Stimulated activated effector memory CD8-positive, alpha-beta T cell treated with anti-CD3 and anti-CD28 coated beads, Interleukin-12 subunit alpha, Interleukin-12 subunit beta, amount 100 ng/mL, for 72 hours (primary cell): ENCODE results near the gene PNN.
A peak's percentile ranks its signal among the peaks of the same experiment; 100 is the strongest.
"Not testable (repeated sequence)": the region's sequence is repeated elsewhere in the genome, so short reads cannot be mapped to it uniquely, and the experiment has no call there.

Source experiments
- ATAC-seq: fragments of 150-1000 bp; cut with Tn5 transposase; 2 replicates; pipeline ENCODE4 v1.10.0; 2021
- DNase-seq, 2 donors: peaks; one replicate each; pipeline ENCODE4 v3.0.0; 2021 to 2022; ENCODE audit warnings: low spot score in 2 of 2
- H3K27ac Mint-ChIP-seq: one replicate; pipeline ENCODE4 v1.8.0; 2022; ENCODE audit warnings: mild to moderate bottlenecking, mixed read lengths
- H3K36me3 Mint-ChIP-seq: one replicate; pipeline ENCODE4 v1.8.0; 2022; ENCODE audit warnings: mild to moderate bottlenecking, mixed read lengths
- H3K4me1 Mint-ChIP-seq: one replicate; pipeline ENCODE4 v1.8.0; 2022; ENCODE audit warnings: mixed read lengths
- H3K4me3 Mint-ChIP-seq: one replicate; pipeline ENCODE4 v1.8.0; 2022; ENCODE audit warnings: mild to moderate bottlenecking, mixed read lengths
- H3K9me3 Mint-ChIP-seq: one replicate; pipeline ENCODE4 v1.8.0; 2022; ENCODE audit warnings: mixed read lengths

PNN gene

DNA sequence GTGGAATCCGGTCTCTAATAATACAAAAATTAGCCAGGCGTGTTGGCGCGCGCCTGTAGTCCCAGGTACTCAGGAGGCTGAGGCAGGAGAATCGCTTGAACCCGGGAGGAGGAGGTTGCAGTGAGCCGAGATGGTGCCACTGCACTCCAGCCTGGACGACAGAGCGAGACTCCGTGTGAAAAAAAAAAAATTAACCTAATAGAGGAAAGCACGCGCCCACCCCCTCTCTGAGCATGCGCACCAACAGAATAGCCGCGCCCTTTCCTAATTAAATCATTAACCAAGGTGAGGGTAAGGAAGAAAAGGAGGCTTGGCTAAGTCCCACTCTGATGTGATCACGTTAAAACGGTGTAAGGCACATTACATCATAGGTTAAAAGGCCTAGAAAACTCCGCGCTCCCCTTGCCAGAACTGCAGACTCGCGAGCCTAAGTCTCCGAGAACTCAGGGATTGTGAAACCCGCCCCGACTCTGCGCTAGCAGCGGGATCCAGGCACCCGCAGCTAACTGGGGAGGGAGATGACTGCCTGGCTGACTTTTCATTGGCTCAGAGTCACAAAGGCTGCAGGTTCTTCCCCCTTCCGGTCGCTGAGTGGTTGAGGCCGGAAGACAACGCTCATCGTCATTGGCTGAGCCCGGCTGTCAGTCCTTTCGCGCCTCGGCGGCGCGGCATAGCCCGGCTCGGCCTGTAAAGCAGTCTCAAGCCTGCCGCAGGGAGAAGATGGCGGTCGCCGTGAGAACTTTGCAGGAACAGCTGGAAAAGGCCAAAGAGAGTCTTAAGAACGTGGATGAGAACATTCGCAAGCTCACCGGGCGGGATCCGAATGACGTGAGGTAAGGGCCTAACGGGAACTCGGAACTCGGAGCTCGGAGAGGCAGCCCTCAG is at the start of gene PNN:
Gene PNN, plus strand, starts transcription at position 695 of the 885 bp plus-strand sequence. Its CDS starts 26 bp downstream, at position 721.
- Mint-ChIP-seq H3K4me3 (peak within 1 kb of the TSS; percentile 95), H3K4me1 (peaks cover 30% of the 10 kb centered on the region), H3K27ac (peak within 1 kb of the TSS; percentile 100), H3K9me3 (no peaks in the 10 kb centered on the region), H3K36me3 (peaks cover 6% of the 10 kb centered on the region)
- peak; percentile 79 to 96 for DNase-seq
- ATAC-seq = peak; percentile 96

- ATAC-seq, H3K4me1 Mint-ChIP-seq, H3K9me3 Mint-ChIP-seq, H3K4me3 Mint-ChIP-seq, H3K27ac Mint-ChIP-seq, DNase-seq: not testable (repeated sequence)
- H3K36me3 Mint-ChIP-seq = peaks cover 91% of the 10 kb centered on the region
Observed at GRCh38 chr14:39137835-39138234, 37.2 kb upstream of the PNN start.

DNA sequence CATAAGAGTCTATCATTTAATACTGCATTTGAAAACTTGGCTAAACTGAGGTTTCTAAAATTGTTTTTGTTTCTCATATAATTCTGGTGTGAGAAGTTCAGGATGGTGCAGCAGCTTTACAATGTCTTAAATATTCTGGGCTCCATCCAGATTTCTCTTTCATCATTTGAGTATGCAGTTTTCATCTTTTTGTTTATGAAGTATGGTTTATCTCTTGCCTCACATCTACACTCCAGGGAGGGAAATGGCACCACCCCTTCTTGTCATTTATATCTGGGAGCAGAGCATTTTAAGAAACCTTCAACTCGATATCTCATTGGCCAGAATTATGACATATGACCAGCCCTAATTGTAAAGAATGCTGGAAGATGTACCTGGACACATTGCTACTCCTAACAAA is 36.6 kb upstream of the PNN start:
- Mint-ChIP-seq H3K9me3 (no peaks in the 10 kb centered on the region), H3K27ac (no peak overlapping the region), H3K36me3 (peaks cover 88% of the 10 kb centered on the region), H3K4me1 (no peaks in the 10 kb centered on the region), H3K4me3 (no peak overlapping the region)
- no peak for ATAC-seq
- DNase-seq = no peak

- DNase-seq (no peak), ATAC-seq (no peak)
- H3K9me3 Mint-ChIP-seq = no peaks in the 10 kb centered on the region
- no peaks in the 10 kb centered on the region for H3K4me1 Mint-ChIP-seq
- no peak overlapping the region for H3K4me3 Mint-ChIP-seq
- peak overlapping the region; percentile 45 for H3K27ac Mint-ChIP-seq
- H3K36me3 Mint-ChIP-seq = peaks cover 71% of the 10 kb centered on the region
Observed at GRCh38 chr14:39140170-39140569, 34.9 kb upstream of the PNN start.

DNA sequence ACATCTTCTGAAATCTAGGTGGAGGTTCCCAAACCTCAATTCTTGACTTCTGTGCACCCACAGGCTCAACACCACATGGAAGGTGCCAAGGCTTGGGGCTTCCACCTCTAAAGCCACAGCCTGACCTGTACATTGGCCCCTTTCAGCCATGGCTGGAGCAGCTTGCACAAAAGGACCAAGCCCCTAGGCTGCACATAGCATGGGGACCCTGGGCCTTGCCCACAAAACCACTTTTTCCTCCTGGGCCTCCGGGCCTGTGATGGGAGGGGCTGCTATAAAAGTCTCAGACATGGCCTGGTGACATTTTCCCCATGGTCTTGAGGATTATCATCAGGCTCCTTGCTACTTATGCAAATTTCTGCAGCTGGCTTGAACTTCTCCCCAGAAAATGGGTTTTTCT is 33.4 kb upstream of the PNN start:
- not testable (repeated sequence) for ATAC-seq, H3K9me3 Mint-ChIP-seq, H3K4me3 Mint-ChIP-seq, DNase-seq, H3K4me1 Mint-ChIP-seq, H3K27ac Mint-ChIP-seq
- H3K36me3 Mint-ChIP-seq = peaks cover 57% of the 10 kb centered on the region

- H3K36me3 Mint-ChIP-seq = peaks cover 53% of the 10 kb centered on the region
- H3K4me3 Mint-ChIP-seq, H3K27ac Mint-ChIP-seq, H3K9me3 Mint-ChIP-seq, DNase-seq, H3K4me1 Mint-ChIP-seq, ATAC-seq: not testable (repeated sequence)
Observed at GRCh38 chr14:39143226-39143625, 31.8 kb upstream of the PNN start.

DNA sequence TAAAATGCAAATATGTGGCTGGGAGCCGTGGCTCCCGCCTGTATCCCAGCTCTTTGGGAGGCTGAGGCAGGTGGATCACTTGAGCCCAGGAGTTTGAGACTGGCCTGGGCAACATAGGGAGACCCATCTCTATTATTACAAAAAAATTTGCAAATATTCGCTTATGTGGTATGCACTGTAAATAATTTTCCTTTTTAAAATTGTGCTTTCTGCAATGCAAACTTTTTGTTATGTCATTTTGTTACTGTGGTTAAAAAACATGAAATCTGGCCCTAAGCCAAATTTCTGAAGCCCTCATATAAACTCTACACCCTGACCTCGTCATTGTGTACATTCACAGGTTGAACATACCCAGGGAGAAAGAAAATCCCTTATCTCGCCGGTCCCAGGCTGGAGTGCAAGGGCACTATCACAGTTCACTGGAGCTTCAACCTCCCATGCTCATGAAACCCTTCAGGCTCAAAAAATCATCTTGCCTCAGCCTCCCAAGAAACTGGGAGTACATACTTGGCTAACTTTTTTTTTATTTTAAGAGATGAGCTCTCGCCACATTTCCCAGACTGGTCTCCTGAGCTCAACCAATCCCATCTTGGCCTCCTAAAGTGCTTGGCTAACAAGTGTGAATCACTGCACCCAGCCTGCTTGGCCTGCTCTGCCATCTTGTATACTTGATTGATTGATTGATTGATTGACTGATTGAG is 29.6 kb upstream of the PNN start:
- H3K4me1 Mint-ChIP-seq = no peaks in the 10 kb centered on the region
- H3K4me3 Mint-ChIP-seq = no peak overlapping the region
- DNase-seq = peak in 1 of 2 donors; percentile 38
- ATAC-seq = no peak
- peaks cover 53% of the 10 kb centered on the region for H3K36me3 Mint-ChIP-seq
- no peaks in the 10 kb centered on the region for H3K9me3 Mint-ChIP-seq
- H3K27ac Mint-ChIP-seq = no peak overlapping the region

DNA sequence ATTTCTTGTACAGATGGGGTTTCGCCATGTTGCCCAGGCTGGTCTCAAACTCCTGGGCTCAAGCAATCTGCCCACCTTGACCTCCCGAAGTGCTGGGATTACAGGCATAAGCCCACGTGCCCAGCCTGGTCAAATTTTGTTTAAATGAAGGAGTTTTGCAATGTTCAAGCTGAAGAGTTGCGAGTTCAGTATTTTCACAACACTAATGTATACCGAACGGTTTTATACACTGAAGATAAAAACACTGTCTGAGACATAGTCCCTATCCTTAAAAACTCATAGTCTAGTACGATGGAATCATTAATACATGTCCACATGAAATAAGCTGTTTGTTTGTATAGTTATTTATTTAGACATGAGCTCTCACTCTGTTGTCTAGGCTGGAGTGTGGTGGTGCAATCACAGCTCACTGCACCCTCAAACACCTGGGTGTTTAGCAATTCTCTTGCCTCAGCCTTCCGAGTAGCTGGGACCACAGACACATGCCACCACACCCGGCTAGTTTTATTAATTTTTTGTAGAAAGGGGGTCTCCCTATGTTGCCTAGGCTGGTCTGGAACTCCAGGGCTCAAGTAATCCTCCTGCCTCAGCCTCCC is 20.4 kb upstream of the PNN start:
- DNase-seq (peak in 1 of 2 donors; percentile 6), ATAC-seq (no peak)
- Mint-ChIP-seq H3K9me3 (no peaks in the 10 kb centered on the region), H3K36me3 (peaks cover 80% of the 10 kb centered on the region), H3K4me3 (no peak overlapping the region), H3K4me1 (no peaks in the 10 kb centered on the region), H3K27ac (peak overlapping the region; percentile 27)

GRCh38 chr14:39157491-39157890 is 17.6 kb upstream of the PNN start:
- ATAC-seq (no peak), DNase-seq (no peak)
- no peaks in the 10 kb centered on the region for H3K9me3 Mint-ChIP-seq
- H3K4me1 Mint-ChIP-seq = peaks cover 21% of the 10 kb centered on the region
- no peak overlapping the region for H3K27ac Mint-ChIP-seq
- H3K36me3 Mint-ChIP-seq = peaks cover 66% of the 10 kb centered on the region
- H3K4me3 Mint-ChIP-seq = no peak overlapping the region

- ATAC-seq = no peak
- peaks cover 66% of the 10 kb centered on the region for H3K36me3 Mint-ChIP-seq
Observed at GRCh38 chr14:39158222-39158858, 16.7 kb upstream of the PNN start.

DNA sequence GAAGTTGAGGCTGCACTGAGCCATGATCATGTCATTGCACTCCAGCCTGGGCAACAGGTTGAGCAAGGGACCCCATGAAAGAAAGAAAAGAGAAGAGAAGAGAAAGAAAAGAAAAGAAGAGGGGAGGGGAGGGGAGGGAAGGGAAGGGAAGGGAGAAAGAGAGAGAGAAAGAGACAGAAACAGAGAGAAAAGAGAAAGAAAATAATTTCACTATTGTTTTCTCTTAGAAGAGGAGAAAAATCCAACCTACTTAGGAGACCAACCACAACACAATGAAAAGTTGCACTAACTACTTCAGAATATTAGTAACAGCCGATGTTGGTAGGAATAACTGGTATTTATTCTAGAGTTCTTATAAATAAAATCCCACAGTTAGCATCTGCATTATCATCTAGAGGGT is 14.6 kb upstream of the PNN start:
- H3K9me3 Mint-ChIP-seq = no peaks in the 10 kb centered on the region
- no peak overlapping the region for H3K27ac Mint-ChIP-seq
- H3K36me3 Mint-ChIP-seq = peaks cover 59% of the 10 kb centered on the region
- no peak for DNase-seq
- no peak for ATAC-seq
- H3K4me3 Mint-ChIP-seq = no peak overlapping the region
- peaks cover 34% of the 10 kb centered on the region for H3K4me1 Mint-ChIP-seq

More at GRCh38 chr14:39158222-39158858, 16.7 kb upstream of the PNN start:
- Mint-ChIP-seq H3K4me1 (peaks cover 27% of the 10 kb centered on the region), H3K9me3 (no peaks in the 10 kb centered on the region), H3K27ac (no peak overlapping the region), H3K4me3 (no peak overlapping the region)
- DNase-seq = no peak

DNA sequence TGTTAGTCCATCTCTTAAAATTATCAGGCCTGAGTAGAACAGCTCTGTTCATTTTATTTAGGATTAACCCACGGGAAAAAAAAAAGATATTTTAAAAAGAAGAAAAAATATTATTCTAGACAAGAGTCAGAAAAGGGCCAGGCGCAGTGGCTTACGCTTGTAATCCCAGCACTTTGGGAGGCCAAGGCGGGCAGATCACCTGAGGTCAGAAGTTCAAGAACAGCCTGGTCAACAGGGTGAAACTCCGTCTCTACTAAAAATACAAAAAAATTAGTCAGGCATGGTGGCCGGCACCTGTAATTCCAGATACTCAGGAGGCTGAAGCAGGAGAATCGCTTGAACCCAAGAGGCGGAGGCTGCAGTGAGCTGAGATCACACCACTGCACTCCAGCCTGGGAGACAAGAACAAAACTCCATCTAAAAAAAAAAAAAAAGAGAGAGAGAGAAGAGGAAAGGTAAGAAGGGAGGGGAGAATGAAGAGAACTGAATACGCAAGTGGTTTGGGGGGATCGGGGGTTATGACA is 7.2 kb upstream of the PNN start:
- not testable (repeated sequence) for H3K27ac Mint-ChIP-seq

GRCh38 chr14:39168591-39168990 is 6.5 kb upstream of the PNN start:
- peak overlapping the region; percentile 99 for H3K27ac Mint-ChIP-seq
- no peaks in the 10 kb centered on the region for H3K9me3 Mint-ChIP-seq
- H3K36me3 Mint-ChIP-seq = peaks cover 41% of the 10 kb centered on the region
- ATAC-seq = no peak
- H3K4me3 Mint-ChIP-seq = peak overlapping the region; percentile 79
- peaks cover 28% of the 10 kb centered on the region for H3K4me1 Mint-ChIP-seq
- no peak for DNase-seq

More for the DNA sequence above, 7.2 kb upstream of the PNN start:
- peaks cover 32% of the 10 kb centered on the region for H3K4me1 Mint-ChIP-seq
- peaks cover 48% of the 10 kb centered on the region for H3K36me3 Mint-ChIP-seq
- not testable (repeated sequence) for H3K9me3 Mint-ChIP-seq, ATAC-seq, DNase-seq
- peak overlapping the region; percentile 79 for H3K4me3 Mint-ChIP-seq

GRCh38 chr14:39169541-39169900 is 5.5 kb upstream of the PNN start:
- Mint-ChIP-seq H3K36me3 (peaks cover 36% of the 10 kb centered on the region), H3K27ac (peak overlapping the region; percentile 99), H3K4me1 (peaks cover 29% of the 10 kb centered on the region), H3K4me3 (peak overlapping the region; percentile 79), H3K9me3 (no peaks in the 10 kb centered on the region)
- ATAC-seq (no peak), DNase-seq (no peak)

- Mint-ChIP-seq H3K27ac (peak overlapping the region; percentile 26), H3K36me3 (peaks cover 15% of the 10 kb centered on the region), H3K4me1 (peaks cover 29% of the 10 kb centered on the region), H3K9me3 (no peaks in the 10 kb centered on the region), H3K4me3 (peak overlapping the region; percentile 95)
- DNase-seq = no peak
- no peak for ATAC-seq
Observed at GRCh38 chr14:39173198-39173597, 1.9 kb upstream of the PNN start.
